Naive thymus-derived CD4-positive, alpha-beta T cell (primary cell): ENCODE measurements around the gene LRP1. TPM values are rescaled to one million over a fixed set of nuclear protein-coding genes. Genes with fewer than 3 reads are reported as not detected.

ENCODE experiments used
- ATAC-seq: fragments of 150-1000 bp; cut with Tn5 transposase; 2 replicates; pipeline ENCODE4 v1.10.0; 2021; ENCODE audit warnings: mild to moderate bottlenecking, moderate library complexity
- CTCF ChIA-PET: fragments of 350-600 bp; sonication (Branson Sonifier 250); formaldehyde crosslinking; loops from one replicate; lab custom pipeline; 2021; ENCODE audit warnings: antibody characterized with exemption; lab: Charles Lee
- POLR2A ChIA-PET: fragments of 350-600 bp; sonication (Branson Sonifier 250); formaldehyde crosslinking; loops from one replicate; lab custom pipeline; 2021; ENCODE audit warnings: antibody characterized with exemption, inconsistent platforms; lab: Charles Lee
- DNase-seq, 9 donors: peaks; one replicate each; pipeline versions ENCODE4 v3.0.0 to v3.0.0-alpha.2; 2020 to 2022; ENCODE audit warnings: mixed read lengths in 1 of 9
- H3K27ac ChIP-seq: one replicate; pipeline ENCODE4 v1.7.0; 2013; ENCODE audit warnings: mild to moderate bottlenecking, low read depth, low read length, moderate library complexity
- H3K27me3 ChIP-seq, 2 donors: one replicate each; pipeline ENCODE4 v1.7.0; 2013; ENCODE audit warnings: low read length in 2 of 2, mild to moderate bottlenecking in 2 of 2, moderate library complexity in 2 of 2; ENCODE audit not compliant: control insufficient read depth in 2 of 2, insufficient read depth in 2 of 2
- H3K36me3 ChIP-seq, 3 experiments: 1 replicate in 2 of 3; 2 replicates in 1 of 3; pipeline ENCODE4 v1.7.0; 2013; ENCODE audit warnings: low read length in 3 of 3, mild to moderate bottlenecking in 3 of 3, moderate library complexity in 1 of 3; ENCODE audit not compliant: insufficient read depth in 3 of 3, control insufficient read depth in 2 of 3
- H3K4me1 ChIP-seq, 2 donors: one replicate each; pipeline ENCODE4 v1.7.0; 2013; ENCODE audit warnings: low read length in 2 of 2, mild to moderate bottlenecking in 2 of 2, moderate library complexity in 1 of 2; ENCODE audit not compliant: control insufficient read depth in 2 of 2, insufficient read depth in 2 of 2
- H3K4me3 ChIP-seq: 2 replicates; pipeline ENCODE4 v1.7.0; 2013; ENCODE audit warnings: mild to moderate bottlenecking, low read length
- H3K9me3 ChIP-seq, 3 experiments: 1 replicate in 2 of 3; 2 replicates in 1 of 3; pipeline ENCODE4 v1.7.0; 2013; ENCODE audit warnings: low read length in 3 of 3; ENCODE audit not compliant: control insufficient read depth in 2 of 3
- H3K27ac Mint-ChIP-seq, 9 donors: one replicate each; pipeline ENCODE4 v1.8.0; 2020 to 2022; ENCODE audit warnings: mixed read lengths in 9 of 9, mild to moderate bottlenecking in 8 of 9, moderate library complexity in 5 of 9, inconsistent platforms in 2 of 9
- H3K27me3 Mint-ChIP-seq, 5 donors: one replicate each; pipeline ENCODE4 v1.8.0; 2021 to 2022; ENCODE audit warnings: mixed read lengths in 5 of 5, mild to moderate bottlenecking in 1 of 5
- H3K36me3 Mint-ChIP-seq, 5 donors: one replicate each; pipeline ENCODE4 v1.8.0; 2020 to 2022; ENCODE audit warnings: mixed read lengths in 5 of 5, mild to moderate bottlenecking in 3 of 5, inconsistent platforms in 1 of 5
- H3K4me1 Mint-ChIP-seq, 7 donors: one replicate each; pipeline ENCODE4 v1.8.0; 2020 to 2022; ENCODE audit warnings: mixed read lengths in 7 of 7, mild to moderate bottlenecking in 3 of 7, inconsistent platforms in 1 of 7
- H3K4me3 Mint-ChIP-seq, 10 donors: one replicate each; pipeline ENCODE4 v1.8.0; 2020 to 2022; ENCODE audit warnings: mild to moderate bottlenecking in 10 of 10, mixed read lengths in 10 of 10, moderate library complexity in 6 of 10, inconsistent platforms in 2 of 10
- H3K9me3 Mint-ChIP-seq, 11 donors: one replicate each; pipeline ENCODE4 v1.8.0; 2020 to 2022; ENCODE audit warnings: mixed read lengths in 11 of 11, mild to moderate bottlenecking in 4 of 11, inconsistent platforms in 1 of 11, moderate library complexity in 1 of 11
- intact Hi-C, 2 donors: fragments of 100-400 bp; cut with micrococcal nuclease; formaldehyde crosslinking; loops; one replicate each; pipeline ENCODE4 v1.15.1; 2023
- polyA plus RNA-seq, 2 donors: library from polyadenylated mRNA; unstranded; fragments of 300-500 nt; fragmentation: Illumina TruSeq; gene quantifications; one replicate each; pipeline ENCODE4 v1.2.3, GENCODE V29; 2021
- total RNA-seq, 6 experiments: library from RNA in 5 of 6; stranded (reverse) in 5 of 6; gene quantifications; 1 replicate in 5 of 6; 2 replicates in 1 of 6; pipeline ENCODE4 v1.2.3 and lab custom pipeline; 2021 to 2026

LRP1 gene
- total and polyA plus RNA-seq, 7 experiments from 2014 or later, result 0.58 to 119 (median 10.5) TPM

DNA sequence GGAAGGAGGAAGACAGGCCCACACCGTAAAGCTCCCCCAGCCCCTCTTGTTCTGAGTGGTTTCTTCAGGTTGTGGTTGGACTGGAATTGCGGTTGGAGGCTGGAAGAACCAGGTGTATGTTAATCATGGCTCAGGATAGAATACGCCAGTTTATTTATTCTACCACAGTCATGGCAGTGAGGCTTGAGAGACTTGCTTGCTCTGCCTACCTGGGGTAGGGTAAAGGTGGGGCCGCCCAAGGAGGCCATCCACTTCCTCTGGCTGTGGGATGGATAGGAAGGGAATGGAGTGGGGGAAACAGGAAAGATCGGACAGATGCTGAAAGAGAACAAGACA lies 109.3 kb downstream of the LRP1 start:
- ATAC-seq, result no peak
- CTCF ChIA-PET, result interaction anchor here (1.3 to 11.8 kb wide), 4 partner anchors 11 to 169 kb away, joined by 3 to 156 read pairs (median 83); partner anchors contain the start of genes NXPH4 and SHMT2
- Histone ChIP-seq H3K4me3 (no peak overlapping the region), H3K4me1 (peaks cover 34 to 56% of the 10 kb centered on the region in 2 donors), H3K27me3 (peaks cover 7 to 18% of the 10 kb centered on the region in 2 donors), H3K27ac (no peak overlapping the region), H3K9me3 (no peaks in the 10 kb centered on the region), H3K36me3 (peaks cover 0 to 28% (median 0%) of the 10 kb centered on the region in 3 experiments)
- H3K36me3 Mint-ChIP-seq, result peaks cover 13 to 20% (median 15%) of the 10 kb centered on the region in 5 donors
- peaks cover 40 to 63% (median 48%) of the 10 kb centered on the region in 5 donors for H3K27me3 Mint-ChIP-seq
- POLR2A ChIA-PET, result interaction anchor here (3.5 to 7.7 kb wide), 2 partner anchors 11 to 24 kb away, joined by 23 to 79 read pairs; partner anchors contain the start of gene SHMT2
- intact Hi-C loops, result no loop called here
- peak overlapping the region in 2 of 9 donors; percentile 45 to 79 for H3K27ac Mint-ChIP-seq
- peaks cover 47 to 68% (median 60%) of the 10 kb centered on the region in 7 donors for H3K4me1 Mint-ChIP-seq
- DNase-seq, result no peak
- peak overlapping the region; percentile 63 to 97 (median 82) for H3K4me3 Mint-ChIP-seq
- no peaks in the 10 kb centered on the region for H3K9me3 Mint-ChIP-seq

DNA sequence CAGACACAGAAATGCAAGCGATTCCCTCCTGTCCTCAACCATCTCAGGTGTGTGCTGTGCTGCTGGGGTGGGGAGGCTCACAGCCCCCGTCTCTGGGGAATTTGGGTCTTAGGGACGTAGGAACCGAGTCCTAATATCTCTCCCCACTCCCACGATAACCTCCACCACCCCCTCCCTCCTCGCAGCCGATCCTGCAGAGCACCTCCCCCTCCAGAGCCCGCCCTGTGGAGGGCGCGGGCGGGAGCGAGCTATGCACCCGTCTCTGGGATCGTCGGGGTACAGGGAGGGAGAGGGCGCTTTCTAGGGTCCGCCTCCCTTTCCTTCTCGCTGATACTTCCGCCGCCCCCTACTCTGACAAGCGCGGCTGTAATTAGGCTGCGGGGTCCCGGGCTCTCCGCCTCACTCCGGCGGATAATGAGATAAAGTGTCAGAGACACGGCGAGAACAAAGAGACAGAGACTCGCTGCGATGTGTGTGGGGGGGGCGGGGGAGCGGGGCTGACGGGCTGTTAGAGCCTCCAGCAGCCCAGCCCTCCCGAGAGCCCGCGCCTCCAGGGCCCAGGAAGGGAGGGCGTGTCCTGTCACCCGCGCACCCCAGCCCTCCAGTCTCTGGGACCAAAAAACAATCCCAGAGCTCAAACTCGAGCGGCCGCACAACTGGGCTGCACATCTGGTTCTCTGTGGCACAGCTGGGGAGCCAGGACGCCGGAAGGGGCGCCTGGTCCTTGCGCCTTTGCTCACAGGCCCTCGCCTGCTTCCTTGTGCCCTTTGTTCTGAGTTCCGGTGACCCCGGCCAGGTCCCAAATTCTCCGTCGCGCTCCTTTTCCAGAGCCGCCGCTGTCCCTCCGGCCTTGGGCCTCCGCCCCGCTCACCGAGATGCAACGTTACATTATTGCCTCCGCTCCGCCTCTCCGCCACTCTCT lies 109.9 kb downstream of the LRP1 start:
- H3K4me1 Mint-ChIP-seq, result peaks cover 47 to 75% (median 63%) of the 10 kb centered on the region in 7 donors
- H3K27me3 ChIP-seq, result peaks cover 7 to 18% of the 10 kb centered on the region in 2 donors
- CTCF ChIA-PET, result interaction anchor here (1.0 to 11.8 kb wide), 5 partner anchors 11 to 169 kb away, joined by 3 to 156 read pairs (median 18); partner anchors contain the start of genes NXPH4 and SHMT2
- POLR2A ChIA-PET, result interaction anchor here (0.6 to 7.7 kb wide), 6 partner anchors 11 to 1422 kb away, joined by 3 to 79 read pairs (median 6); partner anchors contain the start of genes LRP1 and SHMT2
- H3K36me3 ChIP-seq, result peaks cover 0 to 22% (median 0%) of the 10 kb centered on the region in 3 experiments
- H3K36me3 Mint-ChIP-seq, result peaks cover 7 to 15% (median 10%) of the 10 kb centered on the region in 5 donors
- peak overlapping the region in 4 of 9 donors; percentile 36 to 79 (median 66) for H3K27ac Mint-ChIP-seq
- H3K4me1 ChIP-seq, result peaks cover 41 to 62% of the 10 kb centered on the region in 2 donors
- H3K4me3 Mint-ChIP-seq, result peak overlapping the region; percentile 87 to 99 (median 94)
- peaks cover 42 to 66% (median 53%) of the 10 kb centered on the region in 5 donors for H3K27me3 Mint-ChIP-seq
- H3K27ac ChIP-seq, result no peak overlapping the region
- intact Hi-C loops, result loop anchor here (2.0 kb wide), 2 partner anchors 13 to 113 kb away; no protein-coding TSS in a partner anchor
- H3K9me3 Mint-ChIP-seq, result no peaks in the 10 kb centered on the region
- ATAC-seq, result no peak
- H3K9me3 ChIP-seq, result no peaks in the 10 kb centered on the region
- DNase-seq, result peak in 1 of 9 donors; percentile 13
- H3K4me3 ChIP-seq, result peak overlapping the region; percentile 80

DNA sequence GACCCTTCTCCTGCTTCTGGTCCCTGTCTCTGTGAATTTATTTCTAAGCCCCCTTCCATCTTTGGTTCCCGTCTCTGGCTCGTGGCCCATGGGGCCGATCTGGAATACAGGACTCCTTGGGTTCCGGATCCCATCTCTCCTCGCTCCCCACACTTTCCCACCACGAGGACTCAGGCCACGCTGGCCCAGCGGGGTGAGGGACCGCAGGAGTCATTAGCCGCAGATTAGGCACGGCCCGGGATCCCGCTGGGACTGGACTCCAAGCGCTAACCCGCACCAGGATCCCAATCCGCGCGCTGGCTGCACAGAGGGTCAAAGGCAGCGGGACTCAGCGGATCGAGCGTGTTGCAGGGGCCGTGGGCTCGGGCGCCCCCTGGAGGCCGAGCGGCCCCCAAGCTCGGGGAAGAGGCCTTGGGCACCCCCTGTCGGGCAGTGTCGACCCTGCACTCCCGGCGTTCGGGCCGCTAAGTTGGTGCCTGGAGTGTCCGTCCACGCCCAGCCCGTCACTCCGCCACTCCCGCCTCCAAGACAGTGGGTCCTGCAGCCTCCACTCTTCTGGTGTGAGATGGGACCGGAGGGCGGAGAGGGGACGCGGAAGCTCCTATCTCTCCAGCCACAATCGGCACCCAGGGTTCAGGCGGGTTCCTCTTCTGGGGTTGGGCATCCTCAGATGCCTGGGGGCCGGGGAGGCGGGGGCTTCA lies 110.7 kb downstream of the LRP1 start:
- CTCF ChIA-PET, result interaction anchor here (1.0 to 11.8 kb wide), 4 partner anchors 12 to 25 kb away, joined by 3 to 156 read pairs (median 83); partner anchors contain the start of genes NXPH4 and SHMT2
- H3K9me3 Mint-ChIP-seq, result no peaks in the 10 kb centered on the region
- H3K36me3 Mint-ChIP-seq, result peaks cover 3 to 7% (median 6%) of the 10 kb centered on the region in 5 donors
- Histone ChIP-seq H3K4me3 (peak overlapping the region; percentile 80), H3K4me1 (peaks cover 45 to 70% of the 10 kb centered on the region in 2 donors), H3K9me3 (no peaks in the 10 kb centered on the region), H3K27ac (no peak overlapping the region), H3K27me3 (peaks cover 7 to 18% of the 10 kb centered on the region in 2 donors), H3K36me3 (peaks cover 0 to 14% (median 0%) of the 10 kb centered on the region in 3 experiments)
- H3K27me3 Mint-ChIP-seq, result peaks cover 48 to 72% (median 55%) of the 10 kb centered on the region in 5 donors
- H3K4me1 Mint-ChIP-seq, result peaks cover 52 to 82% (median 66%) of the 10 kb centered on the region in 7 donors
- H3K27ac Mint-ChIP-seq, result peak overlapping the region in 6 of 9 donors; percentile 24 to 83 (median 64)
- ATAC-seq (peak; percentile 89), DNase-seq (peak; percentile 72 to 94 (median 85))
- POLR2A ChIA-PET, result interaction anchor here (0.6 to 7.7 kb wide), 5 partner anchors 12 to 1423 kb away, joined by 3 to 79 read pairs (median 7); partner anchors contain the start of gene SHMT2
- peak overlapping the region; percentile 87 to 99 (median 95) for H3K4me3 Mint-ChIP-seq
- intact Hi-C loops, result loop anchor here (1.0 to 2.0 kb wide), 5 partner anchors 10 to 114 kb away; partner anchors contain the start of genes SHMT2 (in 2 of the 2) and LRP1 (in 1 of the 2)

DNA sequence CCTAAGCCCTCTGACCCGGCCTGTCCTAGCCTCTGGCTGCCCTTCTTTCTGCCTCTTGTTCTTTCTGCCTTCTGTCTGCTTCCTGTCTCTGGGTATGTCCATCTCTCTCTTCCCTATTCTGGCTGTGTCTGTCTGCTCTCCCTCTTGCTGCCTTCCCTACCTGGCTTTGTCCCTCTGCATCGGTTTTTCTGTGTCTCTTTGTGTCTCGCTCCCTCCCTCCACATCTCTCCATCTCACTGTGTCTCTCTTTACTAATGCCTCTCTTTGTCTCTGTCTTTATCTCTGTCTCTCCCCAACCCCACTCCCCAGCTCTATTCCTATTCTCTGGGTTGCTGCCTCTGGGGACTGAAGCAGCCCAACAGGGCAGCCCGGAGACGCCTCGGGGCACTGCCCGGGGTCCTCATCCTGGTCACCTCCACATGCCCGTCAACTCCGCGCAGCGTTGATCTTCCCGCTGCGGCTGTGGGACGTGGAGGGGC lies 111.3 kb downstream of the LRP1 start:
- ChIA-PET POLR2A (interaction anchor here (3.5 to 7.7 kb wide), 2 partner anchors 13 to 26 kb away, joined by 23 to 79 read pairs; partner anchors contain the start of gene SHMT2), CTCF (interaction anchor here (0.6 to 11.8 kb wide), 7 partner anchors 13 to 600 kb away, joined by 3 to 156 read pairs (median 3); partner anchors contain the start of genes NXPH4 and SHMT2)
- Histone ChIP-seq H3K27me3 (peaks cover 7 to 18% of the 10 kb centered on the region in 2 donors), H3K36me3 (peaks cover 0 to 8% (median 0%) of the 10 kb centered on the region in 3 experiments), H3K4me1 (peaks cover 45 to 71% of the 10 kb centered on the region in 2 donors), H3K4me3 (peak overlapping the region; percentile 80), H3K9me3 (no peaks in the 10 kb centered on the region), H3K27ac (peak overlapping the region; percentile 22)
- DNase-seq (no peak), ATAC-seq (peak; percentile 0)
- Mint-ChIP-seq H3K4me3 (peak overlapping the region; percentile 87 to 99 (median 95)), H3K9me3 (no peaks in the 10 kb centered on the region), H3K27ac (peak overlapping the region in 8 of 9 donors; percentile 12 to 83 (median 60)), H3K4me1 (peaks cover 54 to 79% (median 63%) of the 10 kb centered on the region in 7 donors), H3K36me3 (peaks cover 0 to under 1% (median under 1%) of the 10 kb centered on the region in 5 donors), H3K27me3 (peaks cover 50 to 76% (median 61%) of the 10 kb centered on the region in 5 donors)
- intact Hi-C loops, result loop anchor here (1.0 to 10.0 kb wide), 11 partner anchors 10 to 385 kb away; partner anchors contain the start of genes SHMT2 (in 2 of the 2), LRP1 (in 1 of the 2), NAB2 (in 1 of the 2) and NEMP1 (in 1 of the 2)

DNA sequence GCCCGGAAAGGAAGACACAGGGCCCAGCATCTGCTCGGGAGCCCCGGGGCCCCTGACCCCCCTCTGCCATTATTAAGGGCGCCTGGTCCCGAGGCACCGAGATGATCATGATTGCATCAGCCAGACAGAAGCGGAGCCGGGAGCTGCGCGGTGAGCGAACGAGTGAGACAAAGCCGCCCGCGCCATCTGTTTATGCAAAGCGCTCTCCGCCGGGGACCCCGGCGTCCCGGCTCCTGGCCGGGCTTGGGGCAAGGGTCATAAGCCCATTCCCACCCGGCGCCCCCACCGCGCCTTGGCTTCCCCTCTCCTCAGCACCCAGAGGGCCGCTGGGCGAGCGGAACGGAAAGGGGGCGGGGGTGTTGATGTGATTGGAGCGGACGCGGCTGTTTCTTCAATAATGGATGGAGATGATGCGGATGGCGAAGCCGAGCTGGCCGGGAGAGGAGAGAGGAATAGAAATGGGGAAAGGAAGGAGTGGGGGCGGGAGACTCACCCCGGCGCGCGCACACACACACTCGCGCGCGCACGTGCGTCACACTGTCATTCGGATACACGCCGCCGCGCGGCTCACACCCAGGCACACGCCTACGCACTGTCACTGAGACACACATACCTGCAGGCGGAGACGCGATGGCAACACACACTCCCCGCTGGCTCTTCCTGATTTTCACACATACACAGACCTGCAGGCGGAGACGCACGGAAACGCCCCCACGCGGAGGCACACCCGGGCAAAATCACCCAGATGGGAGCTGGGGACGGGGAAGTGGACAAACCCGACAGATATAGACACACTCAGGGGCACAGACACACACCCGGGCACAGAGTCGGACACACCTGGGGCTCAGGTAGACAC lies 112.0 kb downstream of the LRP1 start:
- peaks cover 50 to 76% (median 61%) of the 10 kb centered on the region in 5 donors for H3K27me3 Mint-ChIP-seq
- H3K4me3 Mint-ChIP-seq, result peak overlapping the region; percentile 87 to 99 (median 95)
- Histone ChIP-seq H3K4me1 (peaks cover 45 to 71% of the 10 kb centered on the region in 2 donors), H3K36me3 (peaks cover 0 to 1% (median 0%) of the 10 kb centered on the region in 3 experiments), H3K27me3 (peaks cover 7 to 18% of the 10 kb centered on the region in 2 donors), H3K27ac (peak overlapping the region; percentile 63), H3K4me3 (peak overlapping the region; percentile 80), H3K9me3 (no peaks in the 10 kb centered on the region)
- intact Hi-C loops, result loop anchor here (5.0 to 10.0 kb wide), 6 partner anchors 128 to 385 kb away; partner anchors contain the start of genes NAB2 (in 1 of the 2), NEMP1 (in 1 of the 2), STAT6 (in 1 of the 2) and ZBTB39 (in 1 of the 2)
- no peaks in the 10 kb centered on the region for H3K36me3 Mint-ChIP-seq
- ChIA-PET POLR2A (interaction anchor here (0.6 to 7.7 kb wide), 3 partner anchors 13 to 217 kb away, joined by 3 to 79 read pairs (median 23); partner anchors contain the start of gene SHMT2), CTCF (interaction anchor here (0.6 to 11.8 kb wide), 7 partner anchors 13 to 601 kb away, joined by 3 to 156 read pairs (median 3); partner anchors contain the start of genes NXPH4 and SHMT2)
- peak; percentile 58 to 82 (median 75) for DNase-seq
- no peaks in the 10 kb centered on the region for H3K9me3 Mint-ChIP-seq
- peak overlapping the region; percentile 58 to 96 (median 89) for H3K27ac Mint-ChIP-seq
- H3K4me1 Mint-ChIP-seq, result peaks cover 54 to 79% (median 62%) of the 10 kb centered on the region in 7 donors
- peak; percentile 72 for ATAC-seq
